ENCODE results near the gene FPR3.

The FPR3 gene

DNA sequence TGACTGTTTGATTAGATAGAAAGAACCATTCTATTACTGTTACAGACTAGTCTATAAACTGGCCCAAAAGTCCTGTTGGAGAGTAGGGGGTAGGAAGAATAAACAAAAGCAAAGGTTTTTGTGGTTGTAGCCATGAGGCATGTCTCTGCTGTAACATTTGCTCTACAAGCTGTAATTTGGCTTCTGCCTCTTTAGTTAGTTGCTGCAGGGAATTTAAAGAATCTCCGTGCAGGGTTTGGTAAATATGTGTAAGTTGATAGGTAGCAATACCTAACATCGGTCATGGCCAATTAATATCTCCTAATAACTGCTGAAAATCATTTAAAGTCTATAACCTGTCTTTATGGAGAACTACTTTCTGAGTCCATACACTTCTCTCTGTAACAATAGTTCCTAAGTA is 13.0 kb downstream of the FPR3 start:
- DNase-seq: no peak

DNA sequence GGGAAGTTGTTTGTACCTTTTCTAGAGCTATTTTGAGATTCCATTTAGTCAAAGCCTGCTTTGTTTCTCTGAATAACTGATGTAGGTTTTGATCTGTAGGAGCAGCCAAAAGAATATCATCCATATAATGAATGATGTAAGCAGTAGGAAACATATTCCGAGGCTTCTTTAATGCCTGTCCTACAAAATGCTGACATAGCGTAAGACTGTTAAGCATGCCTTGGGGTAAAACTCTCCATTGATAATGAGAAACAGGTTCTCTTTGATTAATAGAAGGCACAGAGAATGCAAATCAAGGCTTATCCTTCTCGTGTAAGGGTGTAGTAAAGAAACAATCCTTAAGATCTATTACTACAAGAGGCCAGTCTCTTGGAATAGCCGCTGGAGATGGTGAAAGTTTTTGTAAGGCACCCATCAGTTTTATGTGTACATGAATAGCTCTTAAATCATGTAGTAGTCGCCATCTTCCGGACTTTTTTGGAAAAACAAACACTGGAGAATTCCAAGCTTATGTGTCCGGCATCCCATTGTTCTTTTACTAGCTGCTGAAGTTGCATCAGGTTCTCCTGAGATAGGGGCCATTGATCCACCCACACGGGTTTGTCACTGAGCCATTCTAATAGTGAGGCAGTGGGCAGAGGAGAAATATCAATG is 13.5 kb downstream of the FPR3 start:
- DNase-seq: no peak

- DNase-seq: no peak
These were observed 14.8 kb downstream of the FPR3 start for GRCh38 chr19:51809787-51810186.

DNA sequence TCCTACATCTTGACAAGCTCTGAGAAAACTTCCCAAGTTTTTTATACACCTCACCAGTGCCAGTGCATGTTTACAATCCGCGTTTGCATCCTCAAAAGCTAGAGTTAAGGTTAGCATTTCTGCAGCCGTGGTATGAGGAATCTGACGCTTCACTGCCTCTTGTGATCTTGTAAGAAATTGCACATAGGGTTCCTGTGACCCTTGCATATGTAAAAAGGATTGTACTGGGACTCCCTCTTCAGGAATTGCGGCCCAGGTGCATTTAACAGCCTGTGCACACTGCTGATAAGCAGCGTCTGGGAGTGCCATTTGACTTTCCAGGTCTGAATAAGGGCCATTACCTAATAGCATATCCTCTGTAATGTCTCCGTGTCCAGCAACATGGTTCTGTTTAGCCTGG is 15.3 kb downstream of the FPR3 start:
- DNase-seq: no peak

DNA sequence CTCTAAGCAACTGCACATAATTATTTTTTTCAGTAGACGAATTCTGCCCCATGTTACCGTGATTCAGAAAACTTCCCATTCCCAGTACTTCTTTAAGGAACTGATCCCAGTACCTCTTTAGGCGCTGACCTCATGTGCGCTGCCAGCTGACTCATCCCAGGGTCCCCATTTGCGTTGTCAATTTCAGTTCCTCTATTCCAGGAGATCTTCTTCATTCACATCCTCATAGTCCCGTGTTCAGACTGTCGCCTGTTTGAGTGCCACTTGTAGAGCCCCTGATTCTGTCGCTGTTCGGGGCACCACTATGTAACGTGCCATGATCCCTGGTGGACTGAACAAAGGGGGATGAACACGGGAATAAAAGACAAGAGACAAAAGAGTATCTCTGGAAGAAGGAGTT is 16.4 kb downstream of the FPR3 start:
- no peak for DNase-seq

- no peak for DNase-seq
These were observed 20.1 kb downstream of the FPR3 start for GRCh38 chr19:51815043-51815442.

GRCh38 chr19:51816711-51817110 is 21.8 kb downstream of the FPR3 start:
- no peak for DNase-seq

DNA sequence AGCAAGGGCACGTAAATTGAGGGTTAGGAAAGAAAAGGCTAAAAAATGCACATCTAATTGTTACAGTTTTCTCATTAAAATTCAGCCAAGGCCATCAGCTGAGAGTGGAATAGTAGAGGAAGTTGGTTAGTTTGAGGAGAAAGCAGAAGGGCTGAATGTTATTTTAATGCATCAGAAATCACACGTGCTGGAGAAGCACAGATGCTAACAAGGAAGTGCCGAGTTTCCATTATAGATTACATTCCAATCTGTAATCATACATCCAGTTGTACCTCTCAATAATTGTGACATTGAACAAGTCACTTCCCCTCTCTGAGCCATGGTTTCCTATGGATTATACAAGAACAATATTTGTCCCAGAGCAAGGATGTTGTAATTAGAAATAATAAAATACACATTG is 25.1 kb downstream of the FPR3 start:
- no peak for DNase-seq

DNA sequence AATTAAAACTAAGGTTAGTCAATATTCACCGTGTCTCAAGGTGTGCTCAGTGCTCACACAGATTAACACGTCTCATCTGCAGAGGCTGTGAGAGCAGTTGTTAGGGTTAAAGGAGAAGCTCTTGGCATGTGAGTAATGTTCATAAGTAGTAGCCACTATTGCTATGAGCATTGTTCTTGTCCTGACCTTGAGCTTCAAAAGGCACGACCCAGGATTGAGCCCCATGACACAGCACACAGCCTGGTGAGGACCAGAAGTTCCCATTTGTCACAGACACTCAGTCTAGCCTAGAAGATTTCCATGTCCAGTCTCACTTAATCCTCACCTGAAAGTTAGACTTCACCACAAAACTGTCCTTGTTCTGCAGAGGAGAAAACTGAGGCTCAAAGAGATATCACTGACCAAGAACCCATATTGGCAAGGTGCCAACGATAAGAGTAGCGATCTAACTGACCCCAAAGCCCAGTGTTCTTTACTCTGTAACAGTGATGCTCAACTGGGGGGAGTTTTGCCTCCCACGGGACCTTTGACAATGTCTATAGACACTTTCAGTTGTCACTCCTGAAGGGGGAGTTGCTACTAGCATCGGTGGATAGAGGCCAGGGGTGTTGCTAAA is 26.0 kb downstream of the FPR3 start:
- DNase-seq: no peak

DNA sequence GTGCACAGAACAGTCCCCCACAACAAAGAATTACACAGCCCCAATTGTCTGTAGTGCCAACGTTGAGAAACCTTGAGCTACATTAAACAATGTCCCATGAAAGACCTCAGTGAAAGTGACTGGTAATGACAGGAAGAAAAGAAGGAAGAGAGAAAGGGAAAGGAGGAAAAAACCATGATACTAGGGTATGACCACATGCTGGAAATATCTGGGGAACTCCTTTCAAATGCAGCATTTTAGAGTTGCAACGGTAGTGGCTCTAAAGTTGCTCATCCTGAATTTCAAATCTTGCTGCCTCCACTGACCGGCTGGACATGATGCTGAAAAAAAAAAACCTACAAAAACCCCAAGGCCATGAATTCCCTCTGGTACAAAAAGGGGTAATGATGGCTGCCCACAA is 26.5 kb downstream of the FPR3 start:
- no peak for DNase-seq

DNA sequence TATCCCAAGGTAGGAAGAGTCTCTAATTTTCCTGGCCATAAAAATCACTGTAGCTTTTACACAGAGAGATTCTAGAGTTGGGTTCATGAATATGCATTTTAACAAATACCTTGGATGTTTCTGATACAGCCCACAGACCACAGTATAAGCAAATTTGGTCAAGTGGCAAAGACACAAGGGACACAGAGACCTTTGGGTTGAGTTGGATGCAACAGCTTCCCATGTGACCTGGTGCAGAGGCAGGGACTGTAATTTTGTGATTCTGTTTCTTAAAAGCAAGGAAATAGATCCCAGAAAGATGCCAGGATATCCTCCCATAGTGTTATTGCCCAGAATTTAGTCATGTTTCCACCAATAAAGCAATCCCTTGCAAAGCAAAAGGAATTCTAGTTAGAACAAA is 27.0 kb downstream of the FPR3 start:
- no peak for DNase-seq

DNA sequence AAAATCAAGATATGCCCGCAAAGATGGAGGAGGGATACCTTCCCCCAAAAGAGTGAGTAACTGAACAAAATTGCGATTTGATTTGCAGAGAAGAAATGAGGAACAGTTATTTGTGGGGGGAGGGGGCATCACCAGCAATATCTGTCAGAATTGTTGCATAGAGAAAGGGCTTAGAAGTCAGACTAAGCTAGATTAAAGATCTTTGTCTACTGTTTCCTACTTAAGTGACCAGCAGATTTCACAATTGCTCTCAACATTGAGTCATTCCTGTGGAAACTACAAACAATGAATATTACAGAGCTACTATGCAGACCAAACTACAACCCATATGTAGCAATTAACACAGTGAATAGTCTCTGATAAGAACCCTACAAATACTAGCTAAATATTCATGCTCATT is 27.4 kb downstream of the FPR3 start:
- DNase-seq: no peak

GRCh38 chr19:51822946-51823345 is 28.0 kb downstream of the FPR3 start:
- no peak for DNase-seq

GRCh38 chr19:51824281-51825005 is 29.5 kb downstream of the FPR3 start:
- DNase-seq: no peak

DNA sequence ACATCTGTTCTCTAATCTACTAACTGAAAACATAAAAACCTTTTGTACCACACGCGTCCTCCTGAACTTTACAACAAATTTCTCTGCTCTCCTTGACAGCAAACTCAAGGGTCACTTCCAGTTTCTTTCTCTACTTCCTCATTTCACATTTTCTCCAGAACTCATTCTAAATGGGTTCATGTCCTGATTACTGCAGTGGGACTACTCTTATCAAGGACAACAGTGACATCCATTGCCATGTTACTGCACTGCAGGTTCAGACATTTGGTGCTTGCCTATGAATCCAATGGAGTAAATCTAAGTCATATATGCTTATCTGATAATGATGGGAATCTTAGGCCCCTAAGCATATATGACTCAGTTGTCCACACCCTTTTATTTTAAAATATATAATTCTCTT is 35.3 kb downstream of the FPR3 start:
- no peak for DNase-seq

- no peak for DNase-seq
These were observed 42.2 kb downstream of the FPR3 start for GRCh38 chr19:51837145-51837544.

DNA sequence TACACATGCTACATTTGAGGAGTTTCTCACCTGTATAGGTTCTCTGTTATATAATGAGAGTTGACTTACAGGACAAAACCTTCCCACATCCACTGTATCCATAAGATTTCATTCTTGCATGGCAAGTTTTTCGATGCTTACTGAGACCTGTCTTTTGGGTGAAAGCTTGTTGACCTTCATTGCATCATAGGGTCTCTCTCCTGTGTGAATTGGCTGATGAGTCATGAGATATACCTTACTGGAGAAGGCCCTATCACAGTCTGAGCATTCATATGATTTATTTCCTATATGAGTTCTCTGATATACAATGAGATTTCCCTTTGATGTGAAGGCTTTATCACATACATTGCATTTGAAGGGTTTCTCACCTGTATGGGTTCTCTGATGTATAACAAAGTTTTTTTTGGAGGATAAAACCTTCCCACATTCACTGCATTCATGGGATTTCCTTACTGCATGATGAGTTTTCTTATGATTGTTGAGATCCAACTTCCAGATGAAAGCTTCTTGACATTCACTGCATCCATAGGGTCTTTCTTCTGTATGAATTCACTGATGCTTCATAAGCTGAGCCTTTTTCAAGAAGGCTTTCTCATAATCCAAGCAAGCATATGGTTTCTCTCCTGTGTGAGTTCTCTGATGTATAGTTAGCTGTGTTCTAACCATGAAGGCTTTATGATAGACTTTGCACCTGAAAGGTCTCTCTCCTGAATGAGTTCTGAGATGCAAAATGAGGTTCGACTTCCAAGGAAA is 67.1 kb downstream of the FPR3 start:
- no peak for DNase-seq

- no peak for DNase-seq
These were observed 78.1 kb downstream of the FPR3 start for GRCh38 chr19:51873097-51873496.
